MCF 10A (cell line): ENCODE results near the gene IPPK. TPM values are rescaled to one million over a fixed set of nuclear protein-coding genes. Genes with fewer than 3 reads are reported as not detected.
A peak's percentile ranks its signal among the peaks of the same experiment; 100 is the strongest.
"Not testable (repeated sequence)": the region's sequence is repeated elsewhere in the genome, so short reads cannot be mapped to it uniquely, and the experiment has no call there.

Experiments used
- BruUV-seq: library from RNA; stranded (reverse); fragments of 400-500 nt; replicated peaks from 2 replicates; lab custom pipeline; 2021; lab: Mats Ljungman, UMichigan
- CTCF ChIA-PET: fragments of 300-600 bp; sonication (Branson Sonifier 250); formaldehyde crosslinking; extraction: SDS; loops from one replicate; lab custom pipeline; 2021; ENCODE audit warnings: antibody characterized with exemption, inconsistent platforms; lab: Yijun Ruan, JAX
- POLR2A ChIA-PET: fragments of 300-600, 350-650 bp; sonication (Branson Sonifier 250); formaldehyde crosslinking; extraction: SDS; loops from one replicate; lab custom pipeline; 2020; ENCODE audit warnings: antibody characterized with exemption, inconsistent platforms; lab: Yijun Ruan, JAX
- DNase-seq: peaks from one replicate; pipeline ENCODE4 v3.0.0-alpha.2; 2018; ENCODE audit not compliant: unreplicated experiment
- H3K27ac Mint-ChIP-seq: one replicate; pipeline ENCODE4 v1.8.0; 2022; ENCODE audit warnings: mild to moderate bottlenecking, low read depth, mixed read lengths; ENCODE audit not compliant: unreplicated experiment
- H3K27me3 Mint-ChIP-seq: one replicate; pipeline ENCODE4 v1.8.0; 2022; ENCODE audit warnings: mixed read lengths; ENCODE audit not compliant: insufficient read depth, unreplicated experiment
- H3K36me3 Mint-ChIP-seq: one replicate; pipeline ENCODE4 v1.8.0; 2022; ENCODE audit warnings: mild to moderate bottlenecking, moderate library complexity, mixed read lengths; ENCODE audit not compliant: insufficient read depth, unreplicated experiment
- H3K4me1 Mint-ChIP-seq: one replicate; pipeline ENCODE4 v1.8.0; 2022; ENCODE audit warnings: mixed read lengths; ENCODE audit not compliant: insufficient read depth, unreplicated experiment
- H3K4me3 Mint-ChIP-seq: one replicate; pipeline ENCODE4 v1.8.0; 2022; ENCODE audit warnings: mild to moderate bottlenecking, moderate library complexity, mixed read lengths; ENCODE audit not compliant: unreplicated experiment
- H3K9me3 Mint-ChIP-seq: one replicate; pipeline ENCODE4 v1.8.0; 2022; ENCODE audit warnings: mixed read lengths; ENCODE audit not compliant: unreplicated experiment
- intact Hi-C: fragments of 100-400 bp; cut with micrococcal nuclease; formaldehyde crosslinking; loops from 2 replicates; pipeline ENCODE4 v1.14.1; 2022
- total RNA-seq: library from RNA; stranded (reverse); gene quantifications from 2 replicates; pipeline ENCODE4 v1.2.3, GENCODE V29; 2022
- TF ChIP-seq, protein P1 (sequence below): fragments of 200-600 bp; IDR thresholded peaks from one replicate; pipeline ENCODE4 v1.8.0; 2022; ENCODE audit warnings: antibody characterized with exemption, mild to moderate bottlenecking; ENCODE audit not compliant: unreplicated experiment

The IPPK gene
- total RNA-seq, 1 experiment from 2014 or later: 16.6 TPM

GRCh38 chr9:92590377-92590776 lies 79.6 kb downstream of the IPPK start:
- no peak for DNase-seq
- BruUV-seq: no TSS peak
- Mint-ChIP-seq H3K4me1 (no peaks in the 10 kb centered on the region), H3K27me3 (no peaks in the 10 kb centered on the region), H3K27ac (no peak overlapping the region), H3K4me3 (no peak overlapping the region), H3K36me3 (peaks cover 13% of the 10 kb centered on the region), H3K9me3 (peaks cover 12% of the 10 kb centered on the region)
- intact Hi-C loops: no loop called here
- ChIA-PET CTCF (interaction anchor here (0.7 kb wide), 1 partner anchor 9 kb away, joined by 4 read pairs; no protein-coding TSS in a partner anchor), POLR2A (interaction anchor here (0.7 to 1.2 kb wide), 2 partner anchors 10 to 26 kb away, joined by 3 read pairs; no protein-coding TSS in a partner anchor)
- TF ChIP-seq, protein P1, sequence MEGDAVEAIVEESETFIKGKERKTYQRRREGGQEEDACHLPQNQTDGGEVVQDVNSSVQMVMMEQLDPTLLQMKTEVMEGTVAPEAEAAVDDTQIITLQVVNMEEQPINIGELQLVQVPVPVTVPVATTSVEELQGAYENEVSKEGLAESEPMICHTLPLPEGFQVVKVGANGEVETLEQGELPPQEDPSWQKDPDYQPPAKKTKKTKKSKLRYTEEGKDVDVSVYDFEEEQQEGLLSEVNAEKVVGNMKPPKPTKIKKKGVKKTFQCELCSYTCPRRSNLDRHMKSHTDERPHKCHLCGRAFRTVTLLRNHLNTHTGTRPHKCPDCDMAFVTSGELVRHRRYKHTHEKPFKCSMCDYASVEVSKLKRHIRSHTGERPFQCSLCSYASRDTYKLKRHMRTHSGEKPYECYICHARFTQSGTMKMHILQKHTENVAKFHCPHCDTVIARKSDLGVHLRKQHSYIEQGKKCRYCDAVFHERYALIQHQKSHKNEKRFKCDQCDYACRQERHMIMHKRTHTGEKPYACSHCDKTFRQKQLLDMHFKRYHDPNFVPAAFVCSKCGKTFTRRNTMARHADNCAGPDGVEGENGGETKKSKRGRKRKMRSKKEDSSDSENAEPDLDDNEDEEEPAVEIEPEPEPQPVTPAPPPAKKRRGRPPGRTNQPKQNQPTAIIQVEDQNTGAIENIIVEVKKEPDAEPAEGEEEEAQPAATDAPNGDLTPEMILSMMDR: no peak

DNA sequence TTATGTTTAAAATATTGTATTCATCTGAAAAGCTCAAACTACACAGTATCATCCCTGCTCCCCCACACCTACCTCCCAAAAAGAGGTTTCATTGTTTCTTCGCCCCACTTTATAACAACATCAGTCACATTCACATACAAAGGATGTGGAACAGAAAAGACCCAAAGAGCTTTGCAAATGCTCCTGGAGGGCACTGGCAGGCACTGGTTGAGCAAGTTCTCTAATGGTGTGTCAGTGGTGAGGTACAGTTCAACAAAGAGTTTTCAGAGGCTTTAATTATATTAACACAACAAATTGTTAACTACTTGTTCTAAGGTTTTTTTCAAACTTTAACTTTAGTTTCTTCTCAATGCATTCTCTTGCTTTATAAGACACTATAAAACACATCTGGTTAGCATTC lies 80.0 kb downstream of the IPPK start:
- BruUV-seq: no TSS peak
- no peak overlapping the region for H3K27ac Mint-ChIP-seq
- CTCF ChIA-PET: no interaction called here
- DNase-seq: no peak
- H3K36me3 Mint-ChIP-seq: peaks cover 13% of the 10 kb centered on the region
- TF ChIP-seq, protein P1: no peak
- peaks cover 12% of the 10 kb centered on the region for H3K9me3 Mint-ChIP-seq
- H3K4me1 Mint-ChIP-seq: no peaks in the 10 kb centered on the region
- H3K4me3 Mint-ChIP-seq: no peak overlapping the region
- intact Hi-C loops: no loop called here
- H3K27me3 Mint-ChIP-seq: no peaks in the 10 kb centered on the region
- POLR2A ChIA-PET: interaction anchor here (1.2 to 1.3 kb wide), 2 partner anchors 8 to 10 kb away, joined by 3 to 4 read pairs; no protein-coding TSS in a partner anchor

DNA sequence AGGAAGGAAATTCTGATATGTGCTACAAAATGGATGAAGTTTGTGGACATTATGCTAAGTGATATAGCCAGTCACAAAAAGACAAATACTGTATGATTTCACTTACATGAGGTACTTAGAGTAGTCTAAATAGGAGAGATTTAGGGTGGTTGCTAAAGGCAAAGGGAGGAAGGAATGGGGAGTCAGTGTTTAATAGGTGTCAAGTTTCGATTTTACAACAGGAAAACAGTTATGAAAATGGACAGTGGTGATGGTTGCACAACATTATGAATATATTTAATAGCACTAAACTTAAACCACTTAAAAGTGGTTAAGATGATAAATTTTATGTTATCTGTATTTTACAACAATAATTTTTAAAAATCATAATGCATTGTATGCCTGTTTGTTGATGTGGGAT lies 93.8 kb downstream of the IPPK start:
- H3K4me3 Mint-ChIP-seq: no peak overlapping the region
- H3K27ac Mint-ChIP-seq: no peak overlapping the region
- intact Hi-C loops: no loop called here
- TF ChIP-seq, protein P1: no peak
- H3K9me3 Mint-ChIP-seq: peaks cover 8% of the 10 kb centered on the region
- DNase-seq: peak; percentile 43
- POLR2A ChIA-PET: no interaction called here
- CTCF ChIA-PET: interaction anchor here (1.1 kb wide), 1 partner anchor 112 kb away, joined by 6 read pairs; no protein-coding TSS in a partner anchor
- H3K36me3 Mint-ChIP-seq: no peaks in the 10 kb centered on the region
- H3K4me1 Mint-ChIP-seq: peaks cover 6% of the 10 kb centered on the region
- BruUV-seq: no TSS peak
- no peaks in the 10 kb centered on the region for H3K27me3 Mint-ChIP-seq

GRCh38 chr9:92573612-92574011 lies 96.3 kb downstream of the IPPK start:
- H3K27me3 Mint-ChIP-seq, H3K9me3 Mint-ChIP-seq, H3K27ac Mint-ChIP-seq, H3K4me3 Mint-ChIP-seq, H3K4me1 Mint-ChIP-seq, BruUV-seq, CTCF ChIA-PET, DNase-seq, H3K36me3 Mint-ChIP-seq, intact Hi-C loops: not testable (repeated sequence)
- POLR2A ChIA-PET: interaction anchor here (0.6 kb wide), 1 partner anchor 164 kb away, joined by 3 read pairs; no protein-coding TSS in a partner anchor

DNA sequence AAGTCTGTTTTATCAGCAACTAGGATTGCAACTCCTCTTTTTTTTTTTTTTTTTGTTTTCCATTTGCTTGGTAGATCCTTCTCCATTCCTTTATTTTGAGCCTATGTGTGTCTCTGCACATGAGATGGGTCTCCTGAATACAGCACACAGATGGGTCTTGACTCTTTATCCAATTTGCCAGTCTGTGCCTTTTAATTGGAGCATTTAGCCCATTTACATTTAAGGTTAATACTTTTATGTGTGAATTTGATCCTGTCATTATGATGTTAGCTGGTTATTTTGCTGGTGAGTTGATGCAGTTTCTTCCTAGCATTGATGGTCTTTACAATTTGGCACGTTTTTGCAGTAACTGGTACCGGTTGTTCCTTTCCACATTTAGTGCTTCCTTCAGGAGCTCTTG lies 98.1 kb downstream of the IPPK start:
- DNase-seq, H3K9me3 Mint-ChIP-seq, intact Hi-C loops, BruUV-seq, H3K4me1 Mint-ChIP-seq, H3K27ac Mint-ChIP-seq, POLR2A ChIA-PET, H3K27me3 Mint-ChIP-seq, H3K4me3 Mint-ChIP-seq, H3K36me3 Mint-ChIP-seq: not testable (repeated sequence)
- CTCF ChIA-PET: interaction anchor here (0.6 kb wide), 1 partner anchor 167 kb away, joined by 3 read pairs; no protein-coding TSS in a partner anchor
